SK-N-MC (cell line): ENCODE results near the gene OLFML2A.

Source experiments
- DNase-seq: peaks from one replicate; pipeline ENCODE4 v3.0.0-alpha.2; 2011; ENCODE audit warnings: low read depth, low spot score
- H3K27ac ChIP-seq: fragments of 200-600 bp; sonication (generic); 2 replicates; pipeline ENCODE4 v1.5.1; 2016; ENCODE audit warnings: mixed run types
- H3K36me3 ChIP-seq: fragments of 200-600 bp; sonication (generic); 2 replicates; pipeline ENCODE4 v1.6.1; 2017; ENCODE audit warnings: antibody characterized with exemption, low read length, mixed read lengths; ENCODE audit not compliant: insufficient read depth
- H3K4me3 ChIP-seq: fragments of 200-600 bp; sonication (generic); 2 replicates; pipeline ENCODE4 v1.5.1; 2016
- H3K9ac ChIP-seq: fragments of 200-600 bp; sonication (generic); 2 replicates; pipeline ENCODE4 v1.8.0; 2017; ENCODE audit warnings: mixed run types, mixed read lengths; ENCODE audit not compliant: insufficient read length
- H3K9me3 ChIP-seq: fragments of 200-600 bp; sonication (generic); 2 replicates; pipeline ENCODE4 v1.6.1; 2017; ENCODE audit warnings: low read depth, mild to moderate bottlenecking, antibody characterized with exemption, low read length, moderate library complexity, mixed read lengths
- EZH2 ChIP-seq: fragments of 200-600 bp; sonication (generic); IDR thresholded peaks from one replicate; pipeline ENCODE4 v1.6.1; 2017; ENCODE audit warnings: antibody characterized with exemption
- FOXP2 ChIP-seq: optimal IDR thresholded peaks from 2 replicates; pipeline ENCODE3; 2011; ENCODE audit warnings: mild to moderate bottlenecking, moderate library complexity; ENCODE audit not compliant: insufficient read depth; ENCODE audit errors: extremely low read length, control extremely low read depth
- POLR2AphosphoS5 ChIP-seq: IDR thresholded peaks from 2 replicates; pipeline ENCODE4 v1.6.1; 2012; ENCODE audit warnings: mild to moderate bottlenecking, low read depth, low read length, borderline replicate concordance

Gene OLFML2A

DNA sequence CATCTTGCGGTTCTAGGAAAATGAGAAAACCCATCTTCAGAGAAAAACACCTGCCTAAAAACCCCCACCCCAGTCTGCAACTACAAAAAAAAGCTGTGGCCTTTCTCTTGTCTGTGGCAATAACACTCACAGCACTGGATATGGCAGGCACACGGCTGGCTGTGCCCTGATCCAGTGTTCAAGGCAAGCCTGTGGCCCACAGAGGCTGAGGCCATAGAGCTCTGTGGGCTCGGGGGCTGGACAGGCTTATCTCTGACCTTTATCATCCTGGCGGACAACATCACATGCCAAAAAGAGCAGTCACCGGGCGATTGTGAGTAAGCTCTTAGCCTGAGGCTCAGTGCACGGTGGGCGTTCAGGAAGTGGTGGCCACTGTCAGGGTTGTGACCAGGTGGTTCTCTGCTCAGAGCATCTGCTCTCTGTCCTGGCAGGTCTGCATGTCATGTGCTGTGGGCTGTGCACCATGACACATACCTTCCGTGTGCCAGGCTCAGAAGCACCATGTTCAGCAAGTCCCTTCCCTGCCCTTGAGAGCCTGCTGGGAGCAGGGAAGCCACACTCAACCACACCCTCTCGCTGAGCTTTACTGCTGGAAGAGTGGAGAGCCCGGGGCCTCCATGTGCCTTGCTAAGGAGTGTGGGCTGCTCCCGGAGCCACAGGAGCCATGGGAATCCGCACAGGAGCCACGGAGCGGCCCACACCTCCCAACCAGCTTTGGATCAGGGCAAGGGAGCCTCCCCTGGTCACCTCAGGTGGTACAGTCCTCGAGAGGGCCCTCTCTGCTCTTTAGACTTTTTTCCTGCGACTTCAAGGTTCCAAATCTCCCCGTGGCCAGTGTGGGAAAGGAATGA lies 41.7 kb downstream of the OLFML2A start:
- Histone ChIP-seq H3K9me3 (no peaks in the 10 kb centered on the region), H3K36me3 (no peaks in the 10 kb centered on the region), H3K9ac (no peak overlapping the region), H3K27ac (no peak overlapping the region), H3K4me3 (no peak overlapping the region)
- no peak for TF ChIP-seq FOXP2
- TF ChIP-seq POLR2AphosphoS5: no peak
- no peak for TF ChIP-seq EZH2
- no peak for DNase-seq

DNA sequence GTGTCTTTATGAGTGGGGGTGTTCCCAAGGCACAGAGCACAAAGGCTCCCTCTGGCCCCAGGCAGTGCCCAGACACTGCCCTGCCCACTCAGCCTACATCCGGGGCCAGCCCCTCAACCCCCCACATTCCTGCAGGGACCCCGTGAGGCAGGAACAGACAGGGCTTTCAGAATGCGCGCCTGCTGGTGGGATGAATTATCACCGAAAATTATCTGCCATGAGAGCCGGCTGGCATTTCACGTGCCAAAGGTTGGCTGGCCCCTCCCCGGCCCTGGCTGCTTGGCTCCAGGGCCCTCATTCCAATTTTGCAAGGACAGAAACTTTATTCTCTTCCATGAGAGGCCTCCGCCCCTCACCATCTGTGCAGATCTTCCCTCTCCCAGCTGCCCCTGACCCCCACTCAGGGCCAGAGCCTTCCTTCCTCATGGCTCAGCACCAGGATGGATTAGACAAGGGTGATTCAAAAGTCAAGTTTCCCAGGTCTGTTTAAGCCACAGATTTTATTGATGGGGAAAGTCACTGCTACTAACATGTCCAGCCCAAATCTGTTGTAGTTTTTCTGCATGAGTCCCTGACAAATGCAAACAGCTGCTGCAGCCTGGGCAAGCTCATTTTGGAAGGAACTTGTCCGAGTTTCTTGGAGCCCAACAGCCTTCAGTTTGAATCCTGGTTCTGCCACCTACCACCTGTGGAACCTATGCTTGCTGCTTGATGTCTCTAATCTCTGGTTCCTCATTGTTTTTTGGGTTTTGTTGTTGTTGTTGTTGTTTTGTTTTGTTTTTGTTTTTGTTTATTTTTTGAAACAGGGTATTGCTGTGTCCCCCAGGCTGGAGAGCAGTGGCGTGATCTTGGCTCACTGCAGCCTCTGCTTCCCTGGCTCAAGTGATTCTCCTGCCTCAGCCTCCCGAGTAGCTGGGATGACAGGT lies 44.0 kb downstream of the OLFML2A start:
- Histone ChIP-seq H3K9ac (no peak overlapping the region), H3K4me3 (no peak overlapping the region), H3K27ac (no peak overlapping the region), H3K9me3 (no peaks in the 10 kb centered on the region), H3K36me3 (no peaks in the 10 kb centered on the region)
- no peak for DNase-seq
- TF ChIP-seq EZH2 (no peak), FOXP2 (no peak), POLR2AphosphoS5 (no peak)

DNA sequence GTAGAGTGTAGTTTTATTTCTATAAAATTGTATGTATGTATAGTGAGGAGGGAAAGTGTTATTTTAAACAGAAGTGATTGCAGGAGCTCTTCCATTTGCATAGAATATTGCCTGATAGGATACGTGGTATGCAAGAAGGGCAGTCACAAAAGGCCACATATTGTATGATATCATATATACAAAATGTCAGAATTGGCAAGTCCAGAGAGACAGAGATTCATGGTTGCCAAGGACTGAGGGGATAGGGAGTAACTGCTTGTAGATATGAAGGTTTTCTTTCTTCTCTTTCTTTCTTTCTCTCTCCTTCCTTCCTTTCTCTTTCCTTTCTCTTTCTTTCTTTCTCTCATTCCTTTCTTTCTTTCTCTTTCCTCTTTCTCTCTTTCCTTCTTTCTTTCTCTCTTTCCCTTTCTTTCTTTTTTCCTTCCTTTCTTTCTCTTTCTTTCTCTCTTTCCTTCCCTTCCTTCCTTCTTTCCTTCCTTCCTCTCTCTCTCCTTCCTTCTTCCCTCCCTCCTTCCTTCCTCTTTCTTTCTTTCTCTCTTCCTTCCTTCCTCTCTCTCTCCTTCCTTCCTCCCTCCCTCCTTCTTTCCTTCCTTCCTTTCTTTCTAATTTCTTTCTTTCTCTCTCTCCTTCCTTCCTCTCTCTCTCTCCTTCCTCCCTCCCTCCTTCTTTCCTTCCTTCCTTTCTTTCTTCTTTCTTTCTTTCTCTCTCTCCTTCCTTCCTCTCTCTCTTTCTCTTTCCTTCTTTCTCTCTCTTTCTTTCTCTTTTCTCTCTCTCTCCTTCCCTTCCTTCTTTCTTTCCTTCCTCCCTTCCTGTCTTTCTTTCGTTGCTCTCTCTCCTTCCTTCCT lies 51.8 kb downstream of the OLFML2A start:
- Histone ChIP-seq H3K9me3 (no peaks in the 10 kb centered on the region), H3K4me3 (0 out of 2 replicates have a peak overlapping the region, but pooled peaks have one; percentile 2), H3K36me3 (no peaks in the 10 kb centered on the region), H3K27ac (no peak overlapping the region), H3K9ac (no peak overlapping the region)
- no peak for DNase-seq
- TF ChIP-seq POLR2AphosphoS5 (no peak), EZH2 (no peak), FOXP2 (no peak)

DNA sequence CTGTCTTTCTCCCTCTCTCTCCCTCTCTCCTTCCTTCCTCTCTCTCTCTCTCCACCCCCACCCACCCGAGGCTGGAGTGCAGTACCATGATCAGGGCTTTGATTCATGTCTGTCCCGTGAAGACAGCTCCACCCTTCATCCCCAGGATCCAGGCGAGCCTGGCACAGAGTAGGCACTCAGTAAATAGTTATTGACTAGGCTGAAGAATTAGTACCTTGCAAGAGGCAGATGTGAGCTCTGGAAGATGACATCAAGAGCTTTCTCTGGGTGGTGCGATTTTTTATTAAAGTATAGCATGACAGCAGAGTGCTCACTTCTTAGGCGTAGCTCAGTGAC lies 52.4 kb downstream of the OLFML2A start:
- Histone ChIP-seq H3K36me3 (no peaks in the 10 kb centered on the region), H3K27ac (no peak overlapping the region), H3K4me3 (0 out of 2 replicates have a peak overlapping the region, but pooled peaks have one; percentile 2), H3K9ac (no peak overlapping the region), H3K9me3 (no peaks in the 10 kb centered on the region)
- DNase-seq: no peak
- TF ChIP-seq FOXP2: no peak

DNA sequence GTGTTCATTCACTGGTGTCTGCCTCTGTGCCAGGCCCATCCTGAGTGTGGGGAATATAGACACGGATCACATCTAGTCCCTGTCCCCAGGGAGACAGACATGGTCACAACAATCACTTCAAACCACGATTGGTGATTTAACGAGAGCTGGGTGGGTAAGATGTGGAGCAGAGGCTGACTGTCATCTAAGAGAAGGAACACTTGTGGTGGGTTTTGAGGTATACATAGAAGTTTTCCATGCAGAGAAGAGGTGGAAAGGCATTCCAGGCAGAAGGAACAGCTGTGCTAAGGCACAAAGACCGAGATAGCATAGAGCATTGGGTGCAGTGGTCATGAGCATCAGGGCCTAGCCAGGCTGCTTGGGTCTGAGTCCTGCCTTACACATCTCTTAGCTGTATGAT lies 53.7 kb downstream of the OLFML2A start:
- Histone ChIP-seq H3K9ac (no peak overlapping the region), H3K27ac (no peak overlapping the region), H3K36me3 (no peaks in the 10 kb centered on the region), H3K9me3 (no peaks in the 10 kb centered on the region), H3K4me3 (no peak overlapping the region)
- no peak for DNase-seq
- no peak for TF ChIP-seq FOXP2
- no peak for TF ChIP-seq POLR2AphosphoS5
- no peak for TF ChIP-seq EZH2

DNA sequence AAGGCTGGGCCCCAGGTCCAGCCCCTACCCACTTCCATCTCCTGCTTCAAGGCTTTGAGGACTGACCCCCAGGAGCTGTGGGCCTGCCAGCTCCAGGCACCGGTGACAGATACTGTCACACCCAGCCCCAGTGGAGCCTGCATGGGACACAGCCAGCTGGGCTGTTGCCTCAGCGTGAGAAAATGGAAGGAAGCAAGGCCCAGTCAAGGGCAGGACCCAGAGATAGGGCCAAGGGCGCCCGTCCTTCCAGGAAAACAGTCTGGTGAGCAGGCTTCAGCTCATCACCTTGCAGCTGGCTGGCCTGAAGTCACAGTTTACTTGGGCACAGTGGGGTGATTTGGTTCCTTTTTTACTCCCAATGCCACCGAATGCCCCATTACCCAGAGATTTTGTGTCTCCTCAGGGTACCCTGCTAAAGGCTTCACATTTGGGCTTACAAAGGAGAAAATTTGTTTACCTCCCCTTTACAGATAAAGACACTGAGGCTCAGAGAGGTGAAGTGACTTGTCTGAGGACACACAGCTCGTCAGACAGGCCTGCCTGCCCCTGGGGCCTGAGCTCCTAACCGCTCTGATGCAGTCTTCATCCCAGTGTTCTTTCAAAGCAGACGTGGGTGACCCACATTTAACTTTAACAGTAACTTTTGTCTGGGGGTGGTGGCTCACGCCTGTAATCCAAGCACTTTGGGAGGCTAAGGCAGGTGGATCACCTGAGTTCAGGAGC lies 54.9 kb downstream of the OLFML2A start:
- no peak for TF ChIP-seq FOXP2
- TF ChIP-seq EZH2: no peak
- no peak for TF ChIP-seq POLR2AphosphoS5
- Histone ChIP-seq H3K4me3 (no peak overlapping the region), H3K27ac (peak overlapping the region; percentile 95), H3K36me3 (no peaks in the 10 kb centered on the region), H3K9ac (peak overlapping the region; percentile 32), H3K9me3 (no peaks in the 10 kb centered on the region)
- no peak for DNase-seq

DNA sequence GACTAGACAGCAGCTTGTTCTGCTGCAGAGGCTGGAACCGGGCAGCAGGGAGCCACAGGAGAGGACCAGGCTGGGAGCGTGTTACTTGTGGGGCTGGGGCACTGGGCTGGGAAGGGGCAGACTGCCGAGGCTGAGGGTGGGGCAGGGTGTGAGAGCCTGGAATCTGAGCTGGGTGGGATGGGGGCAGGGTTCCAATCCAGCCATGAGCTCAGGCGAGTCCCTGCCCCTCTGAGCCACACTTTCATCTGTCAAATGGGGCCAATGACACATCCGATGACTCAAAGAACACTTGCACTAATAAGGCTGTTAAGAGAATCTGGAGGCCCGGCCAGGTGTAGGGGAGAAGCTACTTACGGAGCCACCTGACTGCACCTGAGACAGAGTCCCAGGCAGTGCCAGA lies 57.7 kb downstream of the OLFML2A start:
- H3K9ac ChIP-seq: no peak overlapping the region

More for the DNA sequence above, 57.7 kb downstream of the OLFML2A start:
- H3K27ac ChIP-seq: peak overlapping the region; percentile 70; the same call in 1 of the 2 replicates
- no peak for TF ChIP-seq EZH2
- H3K9me3 ChIP-seq: no peaks in the 10 kb centered on the region
- no peak for DNase-seq
- H3K36me3 ChIP-seq: no peaks in the 10 kb centered on the region
- H3K4me3 ChIP-seq: peak overlapping the region; percentile 68
